ENCODE results near the gene SOD2.

DNA sequence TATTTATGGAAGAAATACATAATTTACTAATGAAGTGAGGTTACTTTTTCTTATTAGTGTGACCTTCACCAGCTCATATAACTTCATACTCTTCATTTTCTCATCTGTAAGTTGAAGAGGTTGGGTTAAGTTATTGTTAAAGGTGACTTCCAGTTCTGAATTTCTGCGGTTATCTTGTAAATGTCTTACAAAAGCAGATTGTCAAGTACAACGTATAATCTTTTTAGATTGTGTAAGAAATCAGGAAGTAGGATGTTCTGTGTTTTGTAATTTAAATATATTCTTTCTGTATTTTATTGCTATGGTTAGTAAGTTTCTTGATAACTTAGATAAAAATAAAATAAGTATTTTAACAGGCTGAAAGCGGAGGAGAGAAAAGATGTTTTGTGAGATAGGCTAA lies 46.3 kb upstream of the SOD2 start:
- TF ChIP-seq POLR2AphosphoS5 (IDR thresholded peaks at IDR 0.05; ENCODE audit: low read depth, low read length) = no peak
- TF ChIP-seq EZH2phosphoT487 (IDR thresholded peaks at IDR 0.05; ENCODE audit: borderline replicate concordance, low read depth) = no peak
- TF ChIP-seq, protein P1, sequence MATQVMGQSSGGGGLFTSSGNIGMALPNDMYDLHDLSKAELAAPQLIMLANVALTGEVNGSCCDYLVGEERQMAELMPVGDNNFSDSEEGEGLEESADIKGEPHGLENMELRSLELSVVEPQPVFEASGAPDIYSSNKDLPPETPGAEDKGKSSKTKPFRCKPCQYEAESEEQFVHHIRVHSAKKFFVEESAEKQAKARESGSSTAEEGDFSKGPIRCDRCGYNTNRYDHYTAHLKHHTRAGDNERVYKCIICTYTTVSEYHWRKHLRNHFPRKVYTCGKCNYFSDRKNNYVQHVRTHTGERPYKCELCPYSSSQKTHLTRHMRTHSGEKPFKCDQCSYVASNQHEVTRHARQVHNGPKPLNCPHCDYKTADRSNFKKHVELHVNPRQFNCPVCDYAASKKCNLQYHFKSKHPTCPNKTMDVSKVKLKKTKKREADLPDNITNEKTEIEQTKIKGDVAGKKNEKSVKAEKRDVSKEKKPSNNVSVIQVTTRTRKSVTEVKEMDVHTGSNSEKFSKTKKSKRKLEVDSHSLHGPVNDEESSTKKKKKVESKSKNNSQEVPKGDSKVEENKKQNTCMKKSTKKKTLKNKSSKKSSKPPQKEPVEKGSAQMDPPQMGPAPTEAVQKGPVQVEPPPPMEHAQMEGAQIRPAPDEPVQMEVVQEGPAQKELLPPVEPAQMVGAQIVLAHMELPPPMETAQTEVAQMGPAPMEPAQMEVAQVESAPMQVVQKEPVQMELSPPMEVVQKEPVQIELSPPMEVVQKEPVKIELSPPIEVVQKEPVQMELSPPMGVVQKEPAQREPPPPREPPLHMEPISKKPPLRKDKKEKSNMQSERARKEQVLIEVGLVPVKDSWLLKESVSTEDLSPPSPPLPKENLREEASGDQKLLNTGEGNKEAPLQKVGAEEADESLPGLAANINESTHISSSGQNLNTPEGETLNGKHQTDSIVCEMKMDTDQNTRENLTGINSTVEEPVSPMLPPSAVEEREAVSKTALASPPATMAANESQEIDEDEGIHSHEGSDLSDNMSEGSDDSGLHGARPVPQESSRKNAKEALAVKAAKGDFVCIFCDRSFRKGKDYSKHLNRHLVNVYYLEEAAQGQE (IDR thresholded peaks at IDR 0.05; ENCODE audit: low read depth, low read length) = no peak
- TF ChIP-seq GABPA (IDR thresholded peaks at IDR 0.05; ENCODE audit: low read depth) = no peak
